Right atrium auricular region (tissue), 2 donors: ENCODE results near the gene C8G. TPM values are rescaled to one million over a fixed set of nuclear protein-coding genes. Genes with fewer than 3 reads are reported as not detected.
A peak's percentile ranks its signal among the peaks of the same experiment; 100 is the strongest.

Experiments used
- DNase-seq: peaks from one replicate; pipeline ENCODE4 v3.0.0-alpha.2; 2019; ENCODE audit warnings: low spot score
- H3K27ac ChIP-seq, 2 donors: fragments of 200-600 bp; sonication (generic); 1 replicate in 1 of 2; 2 replicates in 1 of 2; pipeline ENCODE4 v1.5.1; 2016 to 2019
- H3K27me3 ChIP-seq, 2 donors: fragments of 200-600 bp; sonication (generic); one replicate each; pipeline versions ENCODE4 v1.5.1 to v1.6.0; 2017 to 2019
- H3K36me3 ChIP-seq: fragments of 200-600 bp; sonication (generic); one replicate; pipeline ENCODE4 v1.5.1; 2016
- H3K4me1 ChIP-seq, 2 donors: fragments of 200-600 bp; sonication (generic); one replicate each; pipeline versions ENCODE4 v1.5.1 to v1.6.0; 2017 to 2019
- H3K4me3 ChIP-seq, 2 donors: fragments of 200-600 bp; sonication (generic); 1 replicate in 1 of 2; 2 replicates in 1 of 2; pipeline ENCODE4 v1.5.1; 2017 to 2019; ENCODE audit warnings: mild to moderate bottlenecking in 1 of 2, moderate library complexity in 1 of 2
- H3K9me3 ChIP-seq, 2 donors: fragments of 200-600 bp; sonication (generic); one replicate each; pipeline ENCODE4 v1.5.1; 2019
- CTCF ChIP-seq, 2 donors: fragments of 200-600 bp; sonication (generic); IDR thresholded peaks; one replicate each; pipeline ENCODE4 v1.5.1; 2019; ENCODE audit warnings: antibody characterized with exemption in 2 of 2
- total RNA-seq, 2 donors: library from RNA; depleted of rRNA; stranded (reverse); fragments of >200 nt; gene quantifications; one replicate each; pipeline ENCODE4 v1.1.0, GENCODE V29; 2016

The C8G gene
- total RNA-seq, 2 donors from 2014 or later, result not detected

GRCh38 chr9:136916330-136917184 lies 28.5 kb upstream of the C8G start:
- peaks cover 31% of the 10 kb centered on the region for H3K36me3 ChIP-seq
- no peaks in the 10 kb centered on the region for H3K9me3 ChIP-seq

GRCh38 chr9:136917902-136918301 lies 27.1 kb upstream of the C8G start:
- TF ChIP-seq CTCF (IDR thresholded peaks at IDR 0.05), result no peak
- no peaks in the 10 kb centered on the region for H3K27me3 ChIP-seq
- H3K4me1 ChIP-seq, result peaks cover 0 to 14% of the 10 kb centered on the region in 2 donors
- peaks cover 31% of the 10 kb centered on the region for H3K36me3 ChIP-seq
- no peak for DNase-seq
- H3K4me3 ChIP-seq, result no peak overlapping the region
- no peaks in the 10 kb centered on the region for H3K9me3 ChIP-seq
- H3K27ac ChIP-seq, result no peak overlapping the region

More at GRCh38 chr9:136916330-136917184, 28.5 kb upstream of the C8G start:
- Histone ChIP-seq H3K27ac (no peak overlapping the region), H3K27me3 (no peaks in the 10 kb centered on the region), H3K4me3 (no peak overlapping the region), H3K4me1 (peaks cover 0 to 5% of the 10 kb centered on the region in 2 donors)
- no peak for TF ChIP-seq CTCF (IDR thresholded peaks at IDR 0.05)
- DNase-seq, result no peak

GRCh38 chr9:136920069-136920468 lies 25.0 kb upstream of the C8G start:
- Histone ChIP-seq H3K36me3 (peaks cover 31% of the 10 kb centered on the region), H3K4me1 (peaks cover 0 to 24% of the 10 kb centered on the region in 2 donors), H3K9me3 (no peaks in the 10 kb centered on the region), H3K27me3 (no peaks in the 10 kb centered on the region), H3K27ac (peak overlapping the region in 1 of 2 donors; percentile 72), H3K4me3 (no peak overlapping the region)
- TF ChIP-seq CTCF (IDR thresholded peaks at IDR 0.05), result no peak
- no peak for DNase-seq

GRCh38 chr9:136920734-136921231 lies 24.3 kb upstream of the C8G start:
- peak overlapping the region; percentile 72 for H3K27ac ChIP-seq
- DNase-seq, result no peak
- no peaks in the 10 kb centered on the region for H3K9me3 ChIP-seq
- peaks cover 34% of the 10 kb centered on the region for H3K36me3 ChIP-seq
- no peaks in the 10 kb centered on the region for H3K27me3 ChIP-seq
- no peak for TF ChIP-seq CTCF (IDR thresholded peaks at IDR 0.05)
- peaks cover 0 to 31% of the 10 kb centered on the region in 2 donors for H3K4me1 ChIP-seq
- no peak overlapping the region for H3K4me3 ChIP-seq

- no peak for DNase-seq
- H3K36me3 ChIP-seq, result peaks cover 37% of the 10 kb centered on the region
- H3K27me3 ChIP-seq, result no peaks in the 10 kb centered on the region
- peaks cover 0 to 37% of the 10 kb centered on the region in 2 donors for H3K4me1 ChIP-seq
- peak overlapping the region; percentile 72 for H3K27ac ChIP-seq
- no peak overlapping the region for H3K4me3 ChIP-seq
- no peaks in the 10 kb centered on the region for H3K9me3 ChIP-seq
- TF ChIP-seq CTCF (IDR thresholded peaks at IDR 0.05), result no peak
Observed at GRCh38 chr9:136921307-136921706, 23.7 kb upstream of the C8G start.
